B cell (primary cell): ENCODE measurements around the gene CD19. TPM values are rescaled to one million over a fixed set of nuclear protein-coding genes. Genes with fewer than 3 reads are reported as not detected.
A peak's percentile ranks its signal among the peaks of the same experiment; 100 is the strongest.

Experiments used
- ATAC-seq: fragments of 200-7000 bp; cut with Tn5 transposase; one replicate; pipeline ENCODE4 v1.10.0; 2021; ENCODE audit warnings: low read depth, mild to moderate bottlenecking, moderate number of reproducible peaks, moderate library complexity
- CTCF ChIA-PET: fragments of 350-600 bp; sonication (Branson Sonifier 250); formaldehyde crosslinking; loops from one replicate; lab custom pipeline; 2021; ENCODE audit warnings: antibody characterized with exemption, inconsistent platforms; lab: Charles Lee
- POLR2A ChIA-PET: fragments of 350-600 bp; sonication (Branson Sonifier 250); formaldehyde crosslinking; loops from one replicate; lab custom pipeline; 2021; ENCODE audit warnings: antibody characterized with exemption; lab: Charles Lee
- DNase-seq: peaks from one replicate; pipeline ENCODE4 v3.0.0; 2013
- H2AFZ ChIP-seq: 2 replicates; pipeline ENCODE4 v1.6.1; 2012; ENCODE audit warnings: mild to moderate bottlenecking, low read depth, low read length; ENCODE audit not compliant: insufficient read depth, poor library complexity, severe bottlenecking
- H3K27ac ChIP-seq, 2 donors: 1 replicate in 1 of 2; 2 replicates in 1 of 2; pipeline ENCODE4 v1.5.1; 2012 to 2013; ENCODE audit warnings: low read length in 2 of 2, mild to moderate bottlenecking in 2 of 2, moderate library complexity in 1 of 2
- H3K27me3 ChIP-seq, 4 experiments: fragments of 200-600 bp in 1 of 4; sonication (generic) in 1 of 4; replicated peaks in 1 of 4; 1 replicate in 2 of 4; 2 replicates in 2 of 4; pipeline versions ENCODE4 v1.6.1 to v1.7.0; 2013 to 2016; ENCODE audit warnings: low read length in 3 of 4, mild to moderate bottlenecking in 2 of 4, mixed read lengths in 1 of 4, moderate library complexity in 1 of 4; ENCODE audit not compliant: insufficient read depth in 4 of 4, control insufficient read depth in 3 of 4; ENCODE audit errors: control extremely low read depth in 1 of 4
- H3K36me3 ChIP-seq, 2 experiments: replicated peaks in 1 of 2; 1 replicate in 1 of 2; 2 replicates in 1 of 2; pipeline versions ENCODE4 v1.6.1 to v1.7.1; 2013; ENCODE audit warnings: low read length in 1 of 2; ENCODE audit not compliant: insufficient read depth in 2 of 2, control insufficient read depth in 1 of 2; ENCODE audit errors: control extremely low read depth in 1 of 2, extremely low read depth in 1 of 2
- H3K4me1 ChIP-seq, 2 donors: fragments of 200-600 bp in 1 of 2; sonication (generic) in 1 of 2; 1 replicate in 1 of 2; 2 replicates in 1 of 2; pipeline versions ENCODE4 v1.5.1 to v1.6.1; 2013 to 2017; ENCODE audit warnings: low read length in 2 of 2; ENCODE audit not compliant: control insufficient read depth in 2 of 2, insufficient read depth in 2 of 2
- H3K4me2 ChIP-seq: replicated peaks from 2 replicates; pipeline ENCODE3; 2012; ENCODE audit warnings: mild to moderate bottlenecking, low read depth, low read length; ENCODE audit not compliant: poor library complexity, severe bottlenecking
- H3K4me3 ChIP-seq, 5 experiments: fragments of 200-600 bp in 1 of 5; sonication (generic) in 1 of 5; 1 replicate in 3 of 5; 2 replicates in 2 of 5; pipeline versions ENCODE4 v1.5.1 to v1.7.0; 2011 to 2016; ENCODE audit warnings: low read length in 4 of 5, mild to moderate bottlenecking in 4 of 5, low read depth in 2 of 5, control low read depth in 1 of 5, moderate library complexity in 1 of 5; ENCODE audit not compliant: insufficient read depth in 1 of 5; ENCODE audit errors: control extremely low read depth in 1 of 5, extremely low read depth in 1 of 5
- H3K79me2 ChIP-seq: fragments of 200-600 bp; sonication (generic); one replicate; pipeline ENCODE4 v1.6.0; 2016; ENCODE audit warnings: low read length; ENCODE audit not compliant: control insufficient read depth, insufficient read depth
- H3K9ac ChIP-seq: fragments of 200-600 bp; sonication (generic); 2 replicates; pipeline ENCODE4 v1.6.1; 2017; ENCODE audit warnings: mild to moderate bottlenecking, low read length, moderate library complexity
- H3K9me3 ChIP-seq, 3 donors: one replicate each; pipeline versions ENCODE4 v1.6.1 to v1.7.1; 2013; ENCODE audit warnings: low read length in 2 of 3; ENCODE audit not compliant: control insufficient read depth in 2 of 3, insufficient read depth in 1 of 3; ENCODE audit errors: control extremely low read depth in 1 of 3
- H4K20me1 ChIP-seq: 2 replicates; pipeline ENCODE4 v1.6.0; 2012; ENCODE audit warnings: mild to moderate bottlenecking, low read length; ENCODE audit not compliant: insufficient read depth, control insufficient read depth, poor library complexity, severe bottlenecking
- H3K27ac Mint-ChIP-seq: one replicate; pipeline ENCODE4 v1.8.0; 2021; ENCODE audit warnings: mixed read lengths
- H3K27me3 Mint-ChIP-seq: one replicate; pipeline ENCODE4 v1.8.0; 2021; ENCODE audit warnings: mixed read lengths
- H3K4me1 Mint-ChIP-seq: one replicate; pipeline ENCODE4 v1.8.0; 2021; ENCODE audit warnings: mixed read lengths
- H3K4me3 Mint-ChIP-seq: one replicate; pipeline ENCODE4 v1.8.0; 2021; ENCODE audit warnings: mixed read lengths
- H3K9me3 Mint-ChIP-seq: one replicate; pipeline ENCODE4 v1.8.0; 2022; ENCODE audit warnings: mixed read lengths; ENCODE audit not compliant: insufficient read depth
- EZH2 ChIP-seq: IDR thresholded peaks from 2 replicates; pipeline ENCODE4 v1.6.1; 2012; ENCODE audit warnings: borderline replicate concordance, low read depth, mild to moderate bottlenecking, moderate library complexity, low read length; ENCODE audit not compliant: insufficient read depth, poor library complexity, severe bottlenecking
- WGBS: methylation state at CpG from one replicate; pipeline ENCODE4 v1.1.5; 2013; ENCODE audit warnings: missing lambda C conversion rate; ENCODE audit not compliant: insufficient coverage; 5-methylcytosine and 5-hydroxymethylcytosine counted together
- intact Hi-C: fragments of 100-400 bp; cut with micrococcal nuclease; formaldehyde crosslinking; loops from one replicate; pipeline ENCODE4 v1.10.0; 2022
- polyA plus RNA-seq: library from polyadenylated mRNA; depleted of rRNA; stranded (reverse); fragments of >200 nt; gene quantifications from 2 replicates; pipeline ENCODE4 v1.2.3, GENCODE V29; 2012
- total RNA-seq, 2 donors: library from RNA; stranded (reverse); fragments of 120-200 nt in 1 of 2; gene quantifications; 1 replicate in 1 of 2; 2 replicates in 1 of 2; pipeline versions ENCODE4 v1.2.3 to v1.2.4, GENCODE V29; 2013 to 2022
- TF ChIP-seq, protein P1 (sequence below): fragments of 200-600 bp; IDR thresholded peaks from one replicate; pipeline ENCODE4 v1.8.0; 2022; ENCODE audit warnings: antibody characterized with exemption, mild to moderate bottlenecking

CD19 gene
- total and polyA plus RNA-seq, 2 donors (not counting 1 experiment from before 2014, with no cell fraction given) = 306 to 478 TPM

DNA sequence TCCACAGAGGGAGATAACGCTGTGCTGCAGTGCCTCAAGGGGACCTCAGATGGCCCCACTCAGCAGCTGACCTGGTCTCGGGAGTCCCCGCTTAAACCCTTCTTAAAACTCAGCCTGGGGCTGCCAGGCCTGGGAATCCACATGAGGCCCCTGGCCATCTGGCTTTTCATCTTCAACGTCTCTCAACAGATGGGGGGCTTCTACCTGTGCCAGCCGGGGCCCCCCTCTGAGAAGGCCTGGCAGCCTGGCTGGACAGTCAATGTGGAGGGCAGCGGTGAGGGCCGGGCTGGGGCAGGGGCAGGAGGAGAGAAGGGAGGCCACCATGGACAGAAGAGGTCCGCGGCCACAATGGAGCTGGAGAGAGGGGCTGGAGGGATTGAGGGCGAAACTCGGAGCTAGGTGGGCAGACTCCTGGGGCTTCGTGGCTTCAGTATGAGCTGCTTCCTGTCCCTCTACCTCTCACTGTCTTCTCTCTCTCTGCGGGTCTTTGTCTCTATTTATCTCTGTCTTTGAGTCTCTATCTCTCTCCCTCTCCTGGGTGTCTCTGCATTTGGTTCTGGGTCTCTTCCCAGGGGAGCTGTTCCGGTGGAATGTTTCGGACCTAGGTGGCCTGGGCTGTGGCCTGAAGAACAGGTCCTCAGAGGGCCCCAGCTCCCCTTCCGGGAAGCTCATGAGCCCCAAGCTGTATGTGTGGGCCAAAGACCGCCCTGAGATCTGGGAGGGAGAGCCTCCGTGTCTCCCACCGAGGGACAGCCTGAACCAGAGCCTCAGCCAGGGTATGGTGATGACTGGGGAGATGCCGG lies 769 bp downstream of the CD19 start:
- H3K27ac Mint-ChIP-seq = peak overlapping the region; percentile 96
- no peaks in the 10 kb centered on the region for H3K27me3 ChIP-seq
- POLR2A ChIA-PET = interaction anchor here (0.7 to 3.7 kb wide), 7 partner anchors 10 to 69 kb away, joined by 3 to 34 read pairs (median 8); partner anchors contain the start of gene SH2B1
- CTCF ChIA-PET = interaction anchor here (0.5 to 8.4 kb wide), 10 partner anchors 9 to 110 kb away, joined by 3 to 83 read pairs (median 4); partner anchors contain the start of genes ATXN2L and TUFM
- peak overlapping the region; percentile 96 for H3K4me3 Mint-ChIP-seq
- H4K20me1 ChIP-seq = peaks cover 22% of the 10 kb centered on the region
- H3K4me1 Mint-ChIP-seq = peaks cover 73% of the 10 kb centered on the region
- H3K4me1 ChIP-seq = peaks cover 62 to 80% of the 10 kb centered on the region in 2 donors
- 34% methylated on average over 14 of the region's 20 CpGs for WGBS
- ATAC-seq (no peak), DNase-seq (peak; percentile 42)
- TF ChIP-seq EZH2 = no peak
- TF ChIP-seq, protein P1, sequence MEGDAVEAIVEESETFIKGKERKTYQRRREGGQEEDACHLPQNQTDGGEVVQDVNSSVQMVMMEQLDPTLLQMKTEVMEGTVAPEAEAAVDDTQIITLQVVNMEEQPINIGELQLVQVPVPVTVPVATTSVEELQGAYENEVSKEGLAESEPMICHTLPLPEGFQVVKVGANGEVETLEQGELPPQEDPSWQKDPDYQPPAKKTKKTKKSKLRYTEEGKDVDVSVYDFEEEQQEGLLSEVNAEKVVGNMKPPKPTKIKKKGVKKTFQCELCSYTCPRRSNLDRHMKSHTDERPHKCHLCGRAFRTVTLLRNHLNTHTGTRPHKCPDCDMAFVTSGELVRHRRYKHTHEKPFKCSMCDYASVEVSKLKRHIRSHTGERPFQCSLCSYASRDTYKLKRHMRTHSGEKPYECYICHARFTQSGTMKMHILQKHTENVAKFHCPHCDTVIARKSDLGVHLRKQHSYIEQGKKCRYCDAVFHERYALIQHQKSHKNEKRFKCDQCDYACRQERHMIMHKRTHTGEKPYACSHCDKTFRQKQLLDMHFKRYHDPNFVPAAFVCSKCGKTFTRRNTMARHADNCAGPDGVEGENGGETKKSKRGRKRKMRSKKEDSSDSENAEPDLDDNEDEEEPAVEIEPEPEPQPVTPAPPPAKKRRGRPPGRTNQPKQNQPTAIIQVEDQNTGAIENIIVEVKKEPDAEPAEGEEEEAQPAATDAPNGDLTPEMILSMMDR = no peak
- no peaks in the 10 kb centered on the region for H3K9me3 Mint-ChIP-seq
- H3K27me3 Mint-ChIP-seq = no peaks in the 10 kb centered on the region
- peaks cover 0 to 39% of the 10 kb centered on the region in 2 experiments for H3K36me3 ChIP-seq
- H3K9ac ChIP-seq = peak overlapping the region; percentile 95
- intact Hi-C loops = loop anchor here (1.0 kb wide), 1 partner anchor 8 kb away; no protein-coding TSS in a partner anchor
- peaks cover 60% of the 10 kb centered on the region for H3K79me2 ChIP-seq
- H3K4me3 ChIP-seq = peak overlapping the region; percentile 65 to 84 (median 83)
- H2AFZ ChIP-seq = peak overlapping the region; percentile 73
- peak overlapping the region; percentile 86 to 95 for H3K27ac ChIP-seq
- peak overlapping the region; percentile 98 for H3K4me2 ChIP-seq
- H3K9me3 ChIP-seq = peaks cover 0 to 8% (median 0%) of the 10 kb centered on the region in 3 donors
